CD8-positive, alpha-beta memory T cell (primary cell): ENCODE measurements around the gene MOB3A. TPM values are rescaled to one million over a fixed set of nuclear protein-coding genes. Genes with fewer than 3 reads are reported as not detected.
A peak's percentile ranks its signal among the peaks of the same experiment; 100 is the strongest.

Experiments
- CTCF ChIA-PET: fragments of 350-600 bp; sonication (Branson Sonifier 250); formaldehyde crosslinking; loops from one replicate; lab custom pipeline; 2021; ENCODE audit warnings: antibody characterized with exemption; lab: Charles Lee
- POLR2A ChIA-PET: fragments of 350-600 bp; sonication (Branson Sonifier 250); formaldehyde crosslinking; loops from one replicate; lab custom pipeline; 2021; ENCODE audit warnings: antibody characterized with exemption; lab: Charles Lee
- DNase-seq, 5 donors: peaks; one replicate each; pipeline versions ENCODE4 v3.0.0 to v3.0.0-alpha.2; 2020 to 2022; ENCODE audit warnings: mixed read lengths in 1 of 5
- H3K27ac ChIP-seq: one replicate; pipeline ENCODE4 v1.7.0; 2013; ENCODE audit warnings: low read depth, mild to moderate bottlenecking, low read length, moderate library complexity
- H3K27me3 ChIP-seq: 2 replicates; pipeline ENCODE4 v1.7.0; 2013; ENCODE audit warnings: low read length, mild to moderate bottlenecking; ENCODE audit not compliant: insufficient read depth, poor library complexity, severe bottlenecking
- H3K36me3 ChIP-seq: 2 replicates; pipeline ENCODE4 v1.7.0; 2013; ENCODE audit warnings: mild to moderate bottlenecking, low read length, moderate library complexity; ENCODE audit not compliant: insufficient read depth
- H3K4me1 ChIP-seq: 2 replicates; pipeline ENCODE4 v1.7.0; 2013; ENCODE audit warnings: mild to moderate bottlenecking, low read length, moderate library complexity; ENCODE audit not compliant: insufficient read depth
- H3K4me3 ChIP-seq: 2 replicates; pipeline ENCODE4 v1.7.0; 2013; ENCODE audit warnings: mild to moderate bottlenecking, low read length
- H3K9me3 ChIP-seq: 2 replicates; pipeline ENCODE4 v1.7.0; 2013; ENCODE audit warnings: mild to moderate bottlenecking, low read length
- H3K27ac Mint-ChIP-seq, 8 donors: one replicate each; pipeline ENCODE4 v1.8.0; 2020 to 2021; ENCODE audit warnings: mixed read lengths in 8 of 8, mild to moderate bottlenecking in 6 of 8, inconsistent platforms in 3 of 8, moderate library complexity in 3 of 8
- H3K27me3 Mint-ChIP-seq, 2 donors: one replicate each; pipeline ENCODE4 v1.8.0; 2020 to 2021; ENCODE audit warnings: mixed read lengths in 2 of 2, mild to moderate bottlenecking in 1 of 2, moderate library complexity in 1 of 2
- H3K36me3 Mint-ChIP-seq, 3 donors: one replicate each; pipeline ENCODE4 v1.8.0; 2020 to 2021; ENCODE audit warnings: mixed read lengths in 3 of 3, inconsistent platforms in 1 of 3, mild to moderate bottlenecking in 1 of 3
- H3K4me1 Mint-ChIP-seq, 3 donors: one replicate each; pipeline ENCODE4 v1.8.0; 2020 to 2021; ENCODE audit warnings: mixed read lengths in 3 of 3, inconsistent platforms in 1 of 3, mild to moderate bottlenecking in 1 of 3
- H3K4me3 Mint-ChIP-seq, 7 donors: one replicate each; pipeline ENCODE4 v1.8.0; 2020 to 2021; ENCODE audit warnings: mixed read lengths in 7 of 7, mild to moderate bottlenecking in 6 of 7, moderate library complexity in 4 of 7, inconsistent platforms in 2 of 7
- H3K9me3 Mint-ChIP-seq, 5 donors: one replicate each; pipeline ENCODE4 v1.8.0; 2020 to 2022; ENCODE audit warnings: mixed read lengths in 5 of 5, mild to moderate bottlenecking in 3 of 5, moderate library complexity in 2 of 5, inconsistent platforms in 1 of 5
- polyA plus RNA-seq: library from polyadenylated mRNA; unstranded; fragments of 300-500 nt; fragmentation: Illumina TruSeq; gene quantifications from one replicate; pipeline ENCODE4 v1.2.3, GENCODE V29; 2021
- total RNA-seq, 2 experiments: library from RNA; stranded (reverse); gene quantifications; one replicate each; pipeline ENCODE4 v1.2.3, GENCODE V29; 2021

The MOB3A gene
- 100 to 1,000 TPM; 171 to 188 TPM for total RNA-seq
- polyA plus RNA-seq, result 106 TPM

DNA sequence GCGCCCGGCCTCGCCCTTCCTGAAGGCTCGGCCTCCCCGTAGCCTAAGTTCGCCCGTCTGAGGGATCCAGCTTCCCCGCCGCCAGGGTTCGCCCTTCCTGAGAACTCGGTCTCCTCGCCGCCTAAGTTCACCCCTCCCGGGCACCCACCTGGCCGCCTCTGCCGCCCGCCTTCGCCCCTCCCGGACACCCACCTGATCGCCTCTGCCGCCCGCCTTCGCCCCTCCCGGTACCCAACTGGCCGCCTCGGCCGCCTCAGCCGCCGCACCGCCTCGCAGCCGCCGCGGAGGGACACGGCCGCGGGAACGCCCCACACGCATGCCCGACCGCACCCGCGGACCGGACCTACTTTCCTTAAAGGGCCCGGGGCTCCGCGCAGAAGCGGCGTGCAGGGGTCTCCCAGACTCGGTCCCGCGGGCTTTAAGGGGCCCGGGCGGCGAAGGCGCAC is at the start of gene MOB3A:
MOB3A (minus strand) TSS at position 293 of the 446 bp plus-strand sequence. CDS start 17,766 bp downstream, outside the sequence.
- Mint-ChIP-seq H3K9me3 (peaks cover 0 to 2% (median 0%) of the 10 kb centered on the region in 5 donors), H3K4me3 (peak within 1 kb of the TSS; percentile 94 to 100 (median 96)), H3K4me1 (peaks cover 20 to 44% (median 25%) of the 10 kb centered on the region in 3 donors), H3K27ac (peak within 1 kb of the TSS; percentile 91 to 98 (median 96)), H3K27me3 (peaks cover 0 to 4% of the 10 kb centered on the region in 2 donors), H3K36me3 (peaks cover 0 to 44% (median 2%) of the 10 kb centered on the region in 3 donors)
- Histone ChIP-seq H3K9me3 (no peaks in the 10 kb centered on the region), H3K36me3 (peaks cover 3% of the 10 kb centered on the region), H3K4me3 (peak within 1 kb of the TSS; percentile 87), H3K27me3 (no peaks in the 10 kb centered on the region), H3K27ac (peak within 1 kb of the TSS; percentile 85), H3K4me1 (peaks cover 35% of the 10 kb centered on the region)
- ChIA-PET CTCF (interaction anchor here (1.0 to 5.9 kb wide), 5 partner anchors 9 to 56 kb away, joined by 4 to 40 read pairs (median 4); partner anchors contain the start of gene AP3D1), POLR2A (interaction anchor here (0.5 to 4.0 kb wide), 9 partner anchors 11 to 211 kb away, joined by 3 to 19 read pairs (median 3); partner anchors contain the start of gene ABHD17A)
- DNase-seq, result peak in 3 of 5 donors; percentile 78 to 95 (median 92)

DNA sequence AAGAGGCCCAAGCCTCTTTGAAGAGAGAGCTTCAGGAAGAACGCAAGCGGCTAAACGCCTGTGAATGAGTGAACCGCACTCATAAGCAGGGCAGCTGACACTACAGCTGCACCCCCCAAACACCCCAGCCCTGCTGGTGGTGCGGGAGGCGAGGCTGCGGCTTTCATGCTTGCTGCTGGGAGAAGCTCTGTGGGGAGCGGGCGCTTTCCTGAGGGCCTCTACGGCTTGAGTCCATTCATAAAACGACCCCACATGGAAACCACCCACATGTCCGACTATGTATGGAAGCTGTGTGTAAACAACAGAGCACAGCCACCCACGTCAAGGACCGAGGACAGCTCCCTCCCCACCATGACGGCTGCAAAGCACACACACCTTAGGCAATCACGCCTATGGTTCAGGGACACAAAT is 49.7 kb upstream of the MOB3A start:
- Histone ChIP-seq H3K4me3 (no peak overlapping the region), H3K4me1 (peaks cover 35% of the 10 kb centered on the region), H3K27ac (no peak overlapping the region), H3K9me3 (no peaks in the 10 kb centered on the region), H3K27me3 (no peaks in the 10 kb centered on the region), H3K36me3 (no peaks in the 10 kb centered on the region)
- Mint-ChIP-seq H3K27me3 (no peaks in the 10 kb centered on the region), H3K27ac (peak overlapping the region in 7 of 8 donors; percentile 53 to 77 (median 71)), H3K9me3 (no peaks in the 10 kb centered on the region), H3K36me3 (peaks cover 0 to 21% (median 0%) of the 10 kb centered on the region in 3 donors), H3K4me3 (peak overlapping the region in 4 of 7 donors; percentile 39 to 62 (median 42)), H3K4me1 (peaks cover 38 to 60% (median 53%) of the 10 kb centered on the region in 3 donors)
- POLR2A ChIA-PET, result interaction anchor here (0.5 kb wide), 1 partner anchor 60 kb away, joined by 4 read pairs; no protein-coding TSS in a partner anchor
- peak in 1 of 5 donors; percentile 45 for DNase-seq
- CTCF ChIA-PET, result interaction anchor here (0.6 kb wide), 1 partner anchor 10 kb away, joined by 3 read pairs; no protein-coding TSS in a partner anchor

DNA sequence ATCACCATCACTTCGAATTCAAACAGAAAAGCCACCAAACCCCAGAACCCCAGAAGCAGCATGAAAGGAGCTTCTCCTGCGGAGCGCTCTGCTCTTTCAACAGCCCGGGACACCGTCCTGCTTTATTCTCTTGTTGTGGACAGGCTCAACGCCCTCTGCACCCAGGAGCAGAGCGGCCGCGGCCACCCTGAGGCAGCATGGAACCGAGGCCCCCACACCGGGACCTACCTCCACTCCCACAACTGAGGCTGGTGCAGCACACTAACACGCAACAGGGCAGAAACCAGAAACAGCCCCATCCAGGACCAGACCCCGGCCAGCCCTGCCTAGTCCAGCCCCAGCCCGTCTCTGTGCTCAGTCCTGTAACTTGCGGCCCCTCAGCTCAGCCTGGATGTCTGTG is 48.1 kb upstream of the MOB3A start:
- CTCF ChIA-PET, result no interaction called here
- POLR2A ChIA-PET, result interaction anchor here (0.6 to 0.7 kb wide), 2 partner anchors 10 to 74 kb away, joined by 3 to 4 read pairs; no protein-coding TSS in a partner anchor

DNA sequence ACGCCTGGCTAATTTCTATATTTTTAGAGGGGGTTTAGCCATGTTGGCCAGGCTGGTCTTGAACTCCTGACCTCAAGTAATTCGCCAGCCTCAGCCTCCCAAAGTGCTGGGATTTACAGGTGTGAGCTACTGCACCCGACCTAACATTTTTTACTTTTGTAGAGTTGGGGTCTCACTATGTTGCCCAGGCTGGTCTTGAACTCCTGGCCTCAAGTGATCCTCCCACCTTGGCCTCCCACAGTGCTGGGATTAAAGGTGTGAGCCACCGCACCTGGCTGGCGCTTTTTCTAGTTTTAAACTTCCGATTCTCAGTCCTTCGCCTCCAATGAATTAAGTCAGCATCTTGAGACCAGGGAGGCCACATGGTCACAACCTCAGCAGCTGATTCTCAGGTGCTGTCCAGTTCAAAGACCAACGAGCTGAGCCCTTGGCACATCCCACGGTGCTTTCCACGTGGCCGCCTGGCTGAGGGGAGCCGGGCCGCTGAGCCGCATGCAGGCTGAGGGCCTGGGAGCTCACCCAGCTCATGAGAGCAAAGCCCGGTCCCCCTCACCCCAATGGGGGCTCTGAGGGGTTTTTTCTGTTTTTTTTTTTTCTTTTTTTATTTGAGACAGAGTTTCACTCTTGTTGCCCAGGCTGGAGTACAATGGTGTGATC is 46.2 kb upstream of the MOB3A start:
- Mint-ChIP-seq H3K9me3 (no peaks in the 10 kb centered on the region), H3K4me3 (no peak overlapping the region), H3K36me3 (peaks cover 0 to 40% (median 0%) of the 10 kb centered on the region in 3 donors), H3K4me1 (peaks cover 16 to 41% (median 25%) of the 10 kb centered on the region in 3 donors), H3K27ac (no peak overlapping the region), H3K27me3 (no peaks in the 10 kb centered on the region)
- CTCF ChIA-PET, result interaction anchor here (0.7 kb wide), 1 partner anchor 73 kb away, joined by 3 read pairs; no protein-coding TSS in a partner anchor
- POLR2A ChIA-PET, result interaction anchor here (0.7 kb wide), 1 partner anchor 33 kb away, joined by 3 read pairs; no protein-coding TSS in a partner anchor
- no peak overlapping the region for H3K27ac ChIP-seq
- no peaks in the 10 kb centered on the region for H3K36me3 ChIP-seq
- no peak for DNase-seq
- H3K27me3 ChIP-seq, result no peaks in the 10 kb centered on the region
- no peaks in the 10 kb centered on the region for H3K9me3 ChIP-seq
- H3K4me3 ChIP-seq, result no peak overlapping the region
- peaks cover 12% of the 10 kb centered on the region for H3K4me1 ChIP-seq

More for the DNA sequence above, 48.1 kb upstream of the MOB3A start:
- no peak overlapping the region for H3K4me3 Mint-ChIP-seq
- H3K27me3 ChIP-seq, result no peaks in the 10 kb centered on the region
- peaks cover 26 to 49% (median 40%) of the 10 kb centered on the region in 3 donors for H3K4me1 Mint-ChIP-seq
- DNase-seq, result no peak
- H3K9me3 Mint-ChIP-seq, result no peaks in the 10 kb centered on the region
- peaks cover 22% of the 10 kb centered on the region for H3K4me1 ChIP-seq
- H3K36me3 Mint-ChIP-seq, result peaks cover 0 to 29% (median 0%) of the 10 kb centered on the region in 3 donors
- H3K27me3 Mint-ChIP-seq, result no peaks in the 10 kb centered on the region
- peak overlapping the region in 2 of 8 donors; percentile 67 to 73 for H3K27ac Mint-ChIP-seq
- H3K36me3 ChIP-seq, result no peaks in the 10 kb centered on the region
- H3K9me3 ChIP-seq, result no peaks in the 10 kb centered on the region
- H3K4me3 ChIP-seq, result no peak overlapping the region
- H3K27ac ChIP-seq, result no peak overlapping the region

DNA sequence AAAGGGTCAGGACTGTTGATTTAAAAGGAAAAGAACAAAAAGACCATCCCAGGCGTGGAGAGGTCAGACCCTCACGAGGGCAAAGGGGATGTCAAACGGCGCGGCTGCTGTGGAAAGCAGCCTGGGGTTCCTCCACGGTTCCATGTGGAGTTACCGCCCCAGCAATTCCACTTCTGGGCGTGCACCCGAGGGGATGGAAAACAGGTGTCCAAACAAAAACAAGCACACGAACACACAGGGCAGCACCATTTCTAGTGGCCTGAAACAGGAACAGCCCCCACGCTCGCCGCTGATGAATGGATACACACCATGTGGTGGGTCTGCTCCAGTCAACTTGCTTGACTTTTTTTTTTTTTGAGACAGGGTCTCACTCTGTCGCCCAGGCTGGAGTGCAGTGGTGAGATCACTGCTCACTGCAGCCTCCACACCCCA is 44.0 kb upstream of the MOB3A start:
- H3K4me3 Mint-ChIP-seq, result no peak overlapping the region
- H3K36me3 Mint-ChIP-seq, result peaks cover 0 to 50% (median 0%) of the 10 kb centered on the region in 3 donors
- Histone ChIP-seq H3K9me3 (no peaks in the 10 kb centered on the region), H3K27ac (no peak overlapping the region), H3K27me3 (no peaks in the 10 kb centered on the region), H3K4me3 (no peak overlapping the region), H3K4me1 (no peaks in the 10 kb centered on the region), H3K36me3 (no peaks in the 10 kb centered on the region)
- H3K27ac Mint-ChIP-seq, result no peak overlapping the region
- H3K9me3 Mint-ChIP-seq, result no peaks in the 10 kb centered on the region
- no peaks in the 10 kb centered on the region for H3K27me3 Mint-ChIP-seq
- DNase-seq, result no peak
- POLR2A ChIA-PET, result interaction anchor here (0.7 kb wide), 1 partner anchor 74 kb away, joined by 7 read pairs; no protein-coding TSS in a partner anchor
- CTCF ChIA-PET, result no interaction called here
- H3K4me1 Mint-ChIP-seq, result peaks cover 10 to 23% (median 11%) of the 10 kb centered on the region in 3 donors

DNA sequence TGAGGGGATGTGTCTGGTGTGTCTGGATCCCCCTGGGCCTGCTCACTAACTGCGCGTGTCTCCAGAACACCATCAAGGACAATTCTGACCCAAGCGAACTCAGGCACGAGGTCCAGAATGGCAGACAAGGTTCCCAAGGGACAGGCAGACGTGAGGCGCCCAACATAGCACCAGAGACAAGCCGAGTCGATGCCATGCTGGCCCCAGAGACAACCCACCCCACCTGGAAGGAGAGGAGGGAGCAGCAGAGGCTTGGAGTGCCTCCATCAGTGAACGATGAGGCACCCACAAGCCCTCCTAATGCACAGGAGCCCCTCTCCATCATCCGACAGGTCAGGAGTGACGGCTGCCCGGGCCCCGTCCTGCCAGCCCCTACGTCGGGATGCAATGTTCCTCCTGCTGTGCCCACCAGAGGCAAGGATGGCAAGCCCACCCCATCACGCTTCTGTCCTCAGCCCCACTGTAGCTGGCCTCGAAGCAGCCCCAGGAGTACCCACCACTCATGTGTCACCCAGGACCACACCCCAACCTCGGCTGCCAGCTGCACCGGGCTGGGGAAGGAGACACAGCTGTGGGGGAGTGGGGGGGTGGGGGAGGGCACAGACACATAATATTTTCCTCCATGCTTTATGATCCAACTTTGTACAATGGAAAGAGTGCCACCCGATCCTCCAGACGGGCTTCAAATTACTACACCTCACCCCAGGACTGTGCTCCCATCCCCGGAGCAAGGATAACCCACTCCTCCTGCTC is 43.4 kb upstream of the MOB3A start:
- Mint-ChIP-seq H3K4me3 (no peak overlapping the region), H3K27me3 (no peaks in the 10 kb centered on the region), H3K36me3 (peaks cover 0 to 48% (median 0%) of the 10 kb centered on the region in 3 donors), H3K4me1 (peaks cover 6 to 17% (median 7%) of the 10 kb centered on the region in 3 donors), H3K9me3 (no peaks in the 10 kb centered on the region), H3K27ac (peak overlapping the region in 1 of 8 donors; percentile 29)
- H3K9me3 ChIP-seq, result no peaks in the 10 kb centered on the region
- H3K36me3 ChIP-seq, result no peaks in the 10 kb centered on the region
- H3K27me3 ChIP-seq, result no peaks in the 10 kb centered on the region
- no peaks in the 10 kb centered on the region for H3K4me1 ChIP-seq
- H3K27ac ChIP-seq, result no peak overlapping the region
- ChIA-PET CTCF (no interaction called here), POLR2A (no interaction called here)
- no peak for DNase-seq
- H3K4me3 ChIP-seq, result no peak overlapping the region

DNA sequence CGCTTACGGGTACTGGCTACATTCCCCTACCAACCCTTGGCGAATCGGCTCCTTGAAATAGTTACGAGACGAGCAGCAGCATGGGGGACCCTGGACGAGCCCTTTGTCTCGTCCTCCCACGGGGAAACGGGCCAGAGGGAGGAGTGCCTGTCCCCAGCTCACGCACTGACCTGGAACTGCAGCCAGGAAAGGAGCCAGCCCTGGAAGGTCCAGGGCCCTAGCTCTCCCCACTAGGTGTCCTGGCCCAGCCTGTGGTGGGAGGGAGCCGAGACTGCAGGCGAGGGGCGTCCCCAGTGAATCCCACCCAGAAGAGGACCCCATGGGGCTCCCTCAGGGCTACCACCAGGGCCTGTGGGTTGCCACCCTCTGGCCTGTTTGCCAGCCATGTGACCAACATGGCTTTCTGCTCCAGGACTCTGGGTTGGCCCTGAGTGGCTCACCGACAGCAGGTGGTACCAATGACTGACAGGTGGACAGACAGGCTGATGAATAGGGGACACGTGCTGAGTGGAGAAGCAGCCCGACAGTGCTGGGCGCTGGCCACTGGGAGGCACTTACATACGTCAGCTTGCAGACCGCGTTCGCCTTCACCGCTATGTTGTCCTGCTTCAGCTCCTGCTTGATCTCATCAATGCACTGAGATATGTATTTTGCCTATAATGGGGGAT is 42.1 kb upstream of the MOB3A start:
- CTCF ChIA-PET, result no interaction called here
- POLR2A ChIA-PET, result no interaction called here
- H3K36me3 ChIP-seq, result no peaks in the 10 kb centered on the region

More for the DNA sequence above, 42.1 kb upstream of the MOB3A start:
- Histone ChIP-seq H3K27ac (no peak overlapping the region), H3K4me3 (no peak overlapping the region), H3K4me1 (no peaks in the 10 kb centered on the region), H3K27me3 (no peaks in the 10 kb centered on the region), H3K9me3 (no peaks in the 10 kb centered on the region)
- Mint-ChIP-seq H3K9me3 (no peaks in the 10 kb centered on the region), H3K4me1 (peaks cover 0 to 10% (median 4%) of the 10 kb centered on the region in 3 donors), H3K27me3 (no peaks in the 10 kb centered on the region), H3K27ac (no peak overlapping the region), H3K4me3 (no peak overlapping the region), H3K36me3 (peaks cover 0 to 50% (median under 1%) of the 10 kb centered on the region in 3 donors)
- DNase-seq, result no peak
